Gastrocnemius medialis (tissue), 4 donors: ENCODE results near the gene REG4.

Source experiments
- POLR2A ChIP-seq, 2 donors: fragments of 450-650 bp; IDR thresholded peaks; one replicate each; pipeline ENCODE4 v1.6.1; 2017; ENCODE audit warnings: antibody characterized with exemption in 2 of 2, mild to moderate bottlenecking in 2 of 2, moderate library complexity in 2 of 2
- TF ChIP-seq, protein P1 (sequence below), 5 experiments: fragments of 450-650 bp in 3 of 5; fragments of 200-600 bp in 2 of 5; sonication (generic) in 2 of 5; IDR thresholded peaks in 4 of 5; conservative IDR thresholded peaks in 1 of 5; 1 replicate in 4 of 5; 2 replicates in 1 of 5; pipeline ENCODE4 v1.5.1; 2016 to 2019; ENCODE audit warnings: antibody characterized with exemption in 5 of 5, mild to moderate bottlenecking in 3 of 5, moderate library complexity in 3 of 5

DNA sequence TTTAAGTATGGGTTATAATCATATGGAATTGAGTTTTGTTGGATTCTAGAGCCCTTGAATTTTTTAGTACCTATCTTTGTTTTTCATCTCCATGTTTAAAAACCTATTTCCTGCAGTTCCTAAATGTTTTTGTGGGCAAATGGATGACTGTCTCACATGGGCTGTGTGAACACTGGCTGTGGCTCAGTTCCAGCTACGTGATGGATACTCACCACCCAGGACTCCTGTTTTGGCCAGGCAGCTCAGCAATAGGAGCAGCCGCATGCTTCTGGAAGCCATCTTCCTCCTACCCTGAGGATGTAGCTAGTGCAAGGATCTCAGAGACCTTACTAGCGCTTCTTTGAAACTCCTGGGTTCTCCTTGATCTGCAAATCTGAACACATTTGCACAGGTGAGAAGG, 2.8 kb downstream of the REG4 start:
- TF ChIP-seq, protein P1, sequence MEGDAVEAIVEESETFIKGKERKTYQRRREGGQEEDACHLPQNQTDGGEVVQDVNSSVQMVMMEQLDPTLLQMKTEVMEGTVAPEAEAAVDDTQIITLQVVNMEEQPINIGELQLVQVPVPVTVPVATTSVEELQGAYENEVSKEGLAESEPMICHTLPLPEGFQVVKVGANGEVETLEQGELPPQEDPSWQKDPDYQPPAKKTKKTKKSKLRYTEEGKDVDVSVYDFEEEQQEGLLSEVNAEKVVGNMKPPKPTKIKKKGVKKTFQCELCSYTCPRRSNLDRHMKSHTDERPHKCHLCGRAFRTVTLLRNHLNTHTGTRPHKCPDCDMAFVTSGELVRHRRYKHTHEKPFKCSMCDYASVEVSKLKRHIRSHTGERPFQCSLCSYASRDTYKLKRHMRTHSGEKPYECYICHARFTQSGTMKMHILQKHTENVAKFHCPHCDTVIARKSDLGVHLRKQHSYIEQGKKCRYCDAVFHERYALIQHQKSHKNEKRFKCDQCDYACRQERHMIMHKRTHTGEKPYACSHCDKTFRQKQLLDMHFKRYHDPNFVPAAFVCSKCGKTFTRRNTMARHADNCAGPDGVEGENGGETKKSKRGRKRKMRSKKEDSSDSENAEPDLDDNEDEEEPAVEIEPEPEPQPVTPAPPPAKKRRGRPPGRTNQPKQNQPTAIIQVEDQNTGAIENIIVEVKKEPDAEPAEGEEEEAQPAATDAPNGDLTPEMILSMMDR (IDR thresholded peaks at IDR 0.05 in 4 of 5, conservative IDR thresholded peaks at IDR 0.05 in 1 of 5) = no peak
- no peak for TF ChIP-seq POLR2A (IDR thresholded peaks at IDR 0.05)
